HepG2 (cell line): Measurements from ENCODE around the gene ATP6V1F. TPM values are rescaled to one million over a fixed set of nuclear protein-coding genes. Genes with fewer than 3 reads are reported as not detected.
A peak's percentile ranks its signal among the peaks of the same experiment; 100 is the strongest.

ENCODE experiments used
- ARID2 ChIP-seq: sonication (generic); formaldehyde crosslinking; IDR thresholded peaks from 2 replicates; pipeline ENCODE4 v1.8.1; 2022; ENCODE audit warnings: mild to moderate bottlenecking, missing genetic modification reagents, borderline replicate concordance
- BCL3 ChIP-seq: sonication (generic); formaldehyde crosslinking; IDR thresholded peaks from 2 replicates; pipeline ENCODE4 v1.5.1; 2020; ENCODE audit warnings: mild to moderate bottlenecking, missing genetic modification reagents, moderate library complexity
- CBX5 ChIP-seq: sonication (generic); formaldehyde crosslinking; IDR thresholded peaks from 2 replicates; pipeline ENCODE4 v1.4.0; 2020; ENCODE audit warnings: missing genetic modification reagents, borderline replicate concordance
- CEBPG ChIP-seq: IDR thresholded peaks from 2 replicates; pipeline ENCODE4 v1.6.1; 2016
- PHF8 ChIP-seq: sonication (generic); formaldehyde crosslinking; IDR thresholded peaks from 2 replicates; pipeline ENCODE4 v1.5.0; 2020; ENCODE audit warnings: missing genetic modification reagents
- PRPF4 ChIP-seq: fragments of 200-400 bp; formaldehyde crosslinking; IDR thresholded peaks from 2 replicates; pipeline ENCODE4 v1.6.1; 2016; ENCODE audit warnings: low read length, low read depth; ENCODE audit not compliant: poor library complexity, severe bottlenecking
- REXO4 ChIP-seq: sonication (generic); formaldehyde crosslinking; IDR thresholded peaks from 2 replicates; pipeline ENCODE4 v1.8.0; 2022; ENCODE audit warnings: missing genetic modification reagents, mild to moderate bottlenecking, borderline replicate concordance
- SRF ChIP-seq: IDR thresholded peaks from 2 replicates; pipeline ENCODE4 v1.6.1; 2011; ENCODE audit warnings: mild to moderate bottlenecking, low read depth, low read length, moderate library complexity
- TCF7L2 ChIP-seq: IDR thresholded peaks from 2 replicates; pipeline ENCODE4 v1.6.1; 2011; ENCODE audit warnings: mild to moderate bottlenecking, low read depth, low read length, moderate library complexity
- THAP9 ChIP-seq: sonication (generic); formaldehyde crosslinking; IDR thresholded peaks from 2 replicates; pipeline ENCODE4; 2020; ENCODE audit warnings: missing genetic modification reagents, mild to moderate bottlenecking, borderline replicate concordance
- TP53 ChIP-seq: sonication (generic); formaldehyde crosslinking; conservative IDR thresholded peaks from 2 replicates; pipeline ENCODE4 v1.4.0; 2020; ENCODE audit warnings: missing genetic modification reagents
- ZMAT3 ChIP-seq: sonication (generic); formaldehyde crosslinking; conservative IDR thresholded peaks from 2 replicates; pipeline ENCODE4 v1.7.0; 2021; ENCODE audit warnings: missing genetic modification reagents
- ZNF264 ChIP-seq: sonication (generic); formaldehyde crosslinking; IDR thresholded peaks from 2 replicates; pipeline ENCODE4 v1.4.0; 2020; ENCODE audit warnings: missing genetic modification reagents
- ZXDC ChIP-seq: sonication (generic); formaldehyde crosslinking; IDR thresholded peaks from 2 replicates; pipeline ENCODE4 v1.5.0; 2020; ENCODE audit warnings: mild to moderate bottlenecking, missing genetic modification reagents
- polyA plus RNA-seq, 8 experiments: library from polyadenylated mRNA; depleted of rRNA in 3 of 8; stranded (reverse) in 7 of 8; unstranded in 1 of 8; fragments of >200 nt; fragmentation: Illumina TruSeq in 4 of 8; extraction: Trizol in 4 of 8; gene quantifications; 2 replicates each; pipeline versions ENCODE4 v1.2.1 to v1.2.3, GENCODE V29; 2011 to 2016; ENCODE audit warnings: low read depth in 4 of 8, missing spikeins in 1 of 8, mixed read lengths in 1 of 8; ENCODE audit not compliant: insufficient read depth in 1 of 8
- total RNA-seq, 5 experiments: library from RNA; depleted of rRNA; stranded (reverse); fragments of >200 nt; fragmentation: Illumina TruSeq; extraction: Trizol; gene quantifications; 2 replicates each; pipeline ENCODE4 v1.2.3, GENCODE V29; 2016; ENCODE audit warnings: low read depth in 1 of 5
- TF ChIP-seq, protein P1 (sequence below): sonication (generic); IDR thresholded peaks from 2 replicates; pipeline ENCODE4 v1.6.1; 2016; ENCODE audit warnings: low read depth, borderline replicate concordance
- TF ChIP-seq, protein P2 (sequence below): sonication (generic); formaldehyde crosslinking; IDR thresholded peaks from 2 replicates; pipeline ENCODE4 v1.4.0; 2020; ENCODE audit warnings: mild to moderate bottlenecking, missing genetic modification reagents

Gene ATP6V1F
- total and polyA plus RNA-seq, 2 of the 13 experiments (the other 11 are each of a cell fraction or from before 2014, with no cell fraction given) = 87.2 to 132 TPM

GRCh38 chr7:128862571-128863432, at the start of gene ATP6V1F (continued):
- TF ChIP-seq ZXDC (CRISPR knock-in tag) (no peak), PRPF4 (no peak), ARID2 (peak; percentile 55), TCF7L2 (no peak), SRF (no peak), PHF8 (peak; percentile 88), CBX5 (CRISPR knock-in tag) (no peak), CEBPG (CRISPR knock-in tag) (no peak), ZMAT3 (CRISPR knock-in tag) (no peak), ZNF264 (CRISPR knock-in tag) (no peak), REXO4 (CRISPR knock-in tag) (no peak), THAP9 (CRISPR knock-in tag) (no peak; the same call in 1 of the 2 replicates), TP53 (CRISPR knock-in tag) (no peak), BCL3 (CRISPR knock-in tag) (peak; percentile 62)
- TF ChIP-seq, protein P1, sequence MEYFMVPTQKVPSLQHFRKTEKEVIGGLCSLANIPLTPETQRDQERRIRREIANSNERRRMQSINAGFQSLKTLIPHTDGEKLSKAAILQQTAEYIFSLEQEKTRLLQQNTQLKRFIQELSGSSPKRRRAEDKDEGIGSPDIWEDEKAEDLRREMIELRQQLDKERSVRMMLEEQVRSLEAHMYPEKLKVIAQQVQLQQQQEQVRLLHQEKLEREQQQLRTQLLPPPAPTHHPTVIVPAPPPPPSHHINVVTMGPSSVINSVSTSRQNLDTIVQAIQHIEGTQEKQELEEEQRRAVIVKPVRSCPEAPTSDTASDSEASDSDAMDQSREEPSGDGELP = no peak
- TF ChIP-seq, protein P2, sequence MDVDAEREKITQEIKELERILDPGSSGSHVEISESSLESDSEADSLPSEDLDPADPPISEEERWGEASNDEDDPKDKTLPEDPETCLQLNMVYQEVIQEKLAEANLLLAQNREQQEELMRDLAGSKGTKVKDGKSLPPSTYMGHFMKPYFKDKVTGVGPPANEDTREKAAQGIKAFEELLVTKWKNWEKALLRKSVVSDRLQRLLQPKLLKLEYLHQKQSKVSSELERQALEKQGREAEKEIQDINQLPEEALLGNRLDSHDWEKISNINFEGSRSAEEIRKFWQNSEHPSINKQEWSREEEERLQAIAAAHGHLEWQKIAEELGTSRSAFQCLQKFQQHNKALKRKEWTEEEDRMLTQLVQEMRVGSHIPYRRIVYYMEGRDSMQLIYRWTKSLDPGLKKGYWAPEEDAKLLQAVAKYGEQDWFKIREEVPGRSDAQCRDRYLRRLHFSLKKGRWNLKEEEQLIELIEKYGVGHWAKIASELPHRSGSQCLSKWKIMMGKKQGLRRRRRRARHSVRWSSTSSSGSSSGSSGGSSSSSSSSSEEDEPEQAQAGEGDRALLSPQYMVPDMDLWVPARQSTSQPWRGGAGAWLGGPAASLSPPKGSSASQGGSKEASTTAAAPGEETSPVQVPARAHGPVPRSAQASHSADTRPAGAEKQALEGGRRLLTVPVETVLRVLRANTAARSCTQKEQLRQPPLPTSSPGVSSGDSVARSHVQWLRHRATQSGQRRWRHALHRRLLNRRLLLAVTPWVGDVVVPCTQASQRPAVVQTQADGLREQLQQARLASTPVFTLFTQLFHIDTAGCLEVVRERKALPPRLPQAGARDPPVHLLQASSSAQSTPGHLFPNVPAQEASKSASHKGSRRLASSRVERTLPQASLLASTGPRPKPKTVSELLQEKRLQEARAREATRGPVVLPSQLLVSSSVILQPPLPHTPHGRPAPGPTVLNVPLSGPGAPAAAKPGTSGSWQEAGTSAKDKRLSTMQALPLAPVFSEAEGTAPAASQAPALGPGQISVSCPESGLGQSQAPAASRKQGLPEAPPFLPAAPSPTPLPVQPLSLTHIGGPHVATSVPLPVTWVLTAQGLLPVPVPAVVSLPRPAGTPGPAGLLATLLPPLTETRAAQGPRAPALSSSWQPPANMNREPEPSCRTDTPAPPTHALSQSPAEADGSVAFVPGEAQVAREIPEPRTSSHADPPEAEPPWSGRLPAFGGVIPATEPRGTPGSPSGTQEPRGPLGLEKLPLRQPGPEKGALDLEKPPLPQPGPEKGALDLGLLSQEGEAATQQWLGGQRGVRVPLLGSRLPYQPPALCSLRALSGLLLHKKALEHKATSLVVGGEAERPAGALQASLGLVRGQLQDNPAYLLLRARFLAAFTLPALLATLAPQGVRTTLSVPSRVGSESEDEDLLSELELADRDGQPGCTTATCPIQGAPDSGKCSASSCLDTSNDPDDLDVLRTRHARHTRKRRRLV (CRISPR knock-in tag) = no peak
